GM15510 (cell line): ENCODE results near the gene SLC35B2.

Experiments used
- POLR2A ChIP-seq: IDR thresholded peaks from 3 replicates; pipeline ENCODE4 v1.6.1; 2011; ENCODE audit warnings: borderline replicate concordance; ENCODE audit not compliant: insufficient read length; ENCODE audit errors: extremely low read depth

The SLC35B2 gene

GRCh38 chr6:44257025-44257752, at the start of gene SLC35B2:
SLC35B2 (minus strand) TSS chr6:44257528; CDS start chr6:44257410, 118 bp downstream.
- peak; percentile 70 for TF ChIP-seq POLR2A

GRCh38 chr6:44306710-44307109, 49.4 kb upstream of the SLC35B2 start:
- TF ChIP-seq POLR2A, result no peak

- TF ChIP-seq POLR2A, result no peak
Measured at GRCh38 chr6:44305200-44305725, 47.9 kb upstream of the SLC35B2 start.

- TF ChIP-seq POLR2A, result no peak
Measured at GRCh38 chr6:44304282-44305199, 47.2 kb upstream of the SLC35B2 start.

GRCh38 chr6:44303842-44304241, 46.5 kb upstream of the SLC35B2 start:
- TF ChIP-seq POLR2A, result no peak

GRCh38 chr6:44302856-44303255, 45.5 kb upstream of the SLC35B2 start:
- no peak for TF ChIP-seq POLR2A

- no peak for TF ChIP-seq POLR2A
Measured at GRCh38 chr6:44301782-44302564, 44.6 kb upstream of the SLC35B2 start.

GRCh38 chr6:44301106-44301505, 43.8 kb upstream of the SLC35B2 start:
- no peak for TF ChIP-seq POLR2A

- TF ChIP-seq POLR2A, result no peak
Measured at GRCh38 chr6:44300292-44300823, 43.0 kb upstream of the SLC35B2 start.

- TF ChIP-seq POLR2A, result no peak
Measured at GRCh38 chr6:44298864-44299263, 41.5 kb upstream of the SLC35B2 start.

GRCh38 chr6:44298055-44298803, 40.9 kb upstream of the SLC35B2 start:
- TF ChIP-seq POLR2A, result no peak

- no peak for TF ChIP-seq POLR2A
Measured at GRCh38 chr6:44297063-44298038, 40.0 kb upstream of the SLC35B2 start.

GRCh38 chr6:44294832-44295791, 37.8 kb upstream of the SLC35B2 start:
- TF ChIP-seq POLR2A, result no peak
